ENCODE results near the gene DBT.
"Not testable (repeated sequence)": the region's sequence is repeated elsewhere in the genome, so short reads cannot be mapped to it uniquely, and the experiment has no call there.

DBT gene

DNA sequence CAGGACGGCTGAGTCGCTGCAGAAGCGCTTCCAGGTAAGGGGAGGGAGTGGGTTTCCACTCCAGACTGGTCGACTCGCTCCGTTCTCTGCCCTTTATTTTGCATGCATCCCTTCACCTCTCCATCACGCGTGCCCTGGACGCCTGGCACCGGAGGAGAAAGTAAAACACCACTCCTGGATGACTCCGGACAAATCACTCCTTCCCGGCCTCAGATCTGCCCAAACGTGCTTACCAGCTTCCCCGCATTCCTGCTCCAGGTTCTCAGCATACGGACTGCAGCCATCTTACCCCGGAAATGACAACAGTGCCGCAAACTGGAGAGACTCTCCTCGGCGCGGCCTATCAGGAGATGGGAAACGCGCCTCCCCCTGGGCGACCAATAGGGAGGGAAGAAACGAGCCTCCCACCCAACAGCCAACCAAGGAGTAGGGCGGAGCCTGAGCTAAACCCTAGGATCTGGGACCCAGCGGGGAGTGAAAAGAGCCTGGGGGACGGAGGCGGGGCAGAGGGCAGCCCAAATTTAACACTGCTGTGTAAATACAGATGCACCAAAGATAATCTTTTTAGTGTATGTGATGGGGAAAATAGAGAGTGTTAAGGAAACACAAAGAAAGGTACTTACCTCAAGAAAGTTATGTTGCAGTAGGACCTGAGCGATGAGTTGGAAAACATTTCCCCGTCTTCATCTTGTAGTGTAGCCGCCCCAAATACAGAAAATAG, at the start of gene DBT:
Gene DBT, minus strand, starts transcription at position 298 of the 721 bp plus-strand sequence. Its CDS starts 14 bp downstream, at position 284.
- peak; percentile 94 for DNase-seq

DNA sequence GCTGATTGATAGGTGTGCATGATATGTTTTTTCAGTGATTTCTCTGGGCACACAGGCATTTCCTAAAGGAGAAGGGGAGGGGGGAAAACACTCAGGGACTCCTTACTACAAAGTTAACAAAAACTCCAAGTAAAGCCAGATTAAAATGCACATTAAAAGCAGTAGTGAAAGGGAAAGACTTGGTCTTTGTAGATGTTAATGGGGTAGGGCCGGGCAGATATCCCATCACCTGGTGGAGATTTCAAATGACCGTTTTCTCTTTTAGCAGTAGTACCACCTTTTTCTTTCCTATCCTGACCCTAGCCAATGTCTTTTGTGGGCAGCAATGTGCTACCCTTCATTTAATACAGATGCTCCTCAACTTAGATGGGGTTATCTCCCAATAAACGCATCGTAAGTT, 48.9 kb upstream of the DBT start:
- no peak for DNase-seq

DNA sequence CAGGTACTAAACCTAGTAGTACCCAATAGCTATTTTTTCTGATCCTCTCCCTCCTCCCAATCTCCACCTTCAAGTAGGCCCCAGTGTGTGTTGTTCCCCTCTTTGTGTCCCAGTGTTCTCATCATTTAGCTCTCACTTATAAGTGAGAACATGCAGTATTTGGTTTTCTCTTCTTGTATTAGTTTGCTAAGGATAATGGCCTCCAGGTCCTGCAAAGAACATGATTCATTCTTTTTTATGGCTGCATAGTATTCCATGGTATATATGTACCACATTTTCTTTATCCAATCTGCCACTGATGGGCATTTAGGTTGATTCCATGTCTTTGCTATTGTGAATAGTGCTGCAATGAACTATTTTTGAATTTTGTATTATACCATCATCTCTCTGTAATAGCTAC, 47.4 kb upstream of the DBT start:
- DNase-seq, result not testable (repeated sequence)

DNA sequence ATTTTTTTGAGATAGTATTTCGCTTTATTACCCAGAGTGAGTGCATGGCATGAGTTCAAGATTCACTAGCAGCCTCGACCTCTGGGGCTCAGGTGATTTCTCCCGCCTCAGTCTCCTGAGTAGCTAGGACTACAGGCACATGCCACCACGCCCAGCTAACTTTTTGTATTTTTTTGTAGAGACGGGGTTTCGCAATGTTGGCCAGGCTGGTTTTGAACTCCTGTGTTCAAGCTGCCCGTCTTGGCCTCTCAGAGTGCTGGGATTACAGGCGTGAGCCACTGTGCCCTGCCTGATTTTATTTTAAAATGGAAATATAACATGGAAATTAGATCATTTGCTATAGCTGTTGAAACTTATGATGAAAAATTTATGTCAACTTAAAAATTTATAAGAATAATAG, 46.5 kb upstream of the DBT start:
- DNase-seq, result no peak

DNA sequence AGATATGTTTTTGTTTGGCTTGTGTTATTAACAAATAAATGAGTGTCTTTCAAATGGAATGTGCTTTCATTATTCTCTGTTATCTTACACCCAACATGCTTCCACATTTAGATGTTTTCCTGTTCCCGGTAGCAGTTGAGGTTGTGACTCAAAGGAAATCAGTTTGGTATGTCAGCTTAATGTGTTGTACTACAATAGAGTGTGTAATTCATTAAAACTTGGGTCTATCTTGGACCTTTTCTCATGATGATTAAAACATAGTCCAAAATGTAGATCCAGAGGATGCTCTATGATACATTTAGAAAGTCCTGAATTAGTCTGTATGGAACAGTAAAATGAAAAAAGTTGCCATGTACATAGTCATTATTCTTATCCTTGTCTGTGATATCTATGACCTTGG, 43.1 kb upstream of the DBT start:
- no peak for DNase-seq

DNA sequence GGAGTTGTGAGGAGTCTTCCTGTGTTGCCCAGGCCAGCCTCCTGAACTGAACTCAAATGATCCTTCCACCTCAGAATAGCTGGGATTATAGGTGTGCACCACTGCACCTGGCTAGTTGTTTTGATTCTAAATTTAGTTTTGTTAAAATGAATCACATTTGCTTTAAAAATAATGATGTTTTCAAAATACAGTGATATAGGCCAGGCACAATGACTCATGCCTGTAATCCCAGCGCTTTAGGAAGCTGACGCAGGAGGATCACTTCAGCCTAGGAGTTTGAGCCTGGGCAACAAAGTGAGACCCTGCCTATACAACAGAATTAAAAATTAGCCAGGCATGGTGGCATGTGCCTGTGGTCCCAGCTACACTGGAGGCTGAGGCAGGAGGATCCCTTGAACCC, 40.7 kb upstream of the DBT start:
- DNase-seq, result no peak

DNA sequence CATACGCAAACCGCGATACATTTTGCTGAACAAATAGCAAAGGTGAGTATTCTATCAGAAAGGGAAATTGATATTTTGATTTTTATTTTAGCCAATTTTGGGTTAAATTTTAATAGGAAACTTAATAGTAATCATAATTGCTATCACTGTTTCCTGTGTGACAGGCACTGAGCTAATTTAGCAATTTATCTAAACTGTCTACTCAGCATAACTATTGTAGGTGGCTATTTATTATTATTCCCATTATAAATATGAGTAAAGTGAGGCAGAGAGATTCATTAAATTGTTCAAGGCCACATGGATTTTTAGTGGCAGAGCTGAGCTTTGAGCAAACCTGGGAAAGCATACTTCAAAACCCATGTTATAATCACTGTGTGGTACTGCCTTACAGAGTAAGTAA, 37.5 kb upstream of the DBT start:
- DNase-seq, result no peak

DNA sequence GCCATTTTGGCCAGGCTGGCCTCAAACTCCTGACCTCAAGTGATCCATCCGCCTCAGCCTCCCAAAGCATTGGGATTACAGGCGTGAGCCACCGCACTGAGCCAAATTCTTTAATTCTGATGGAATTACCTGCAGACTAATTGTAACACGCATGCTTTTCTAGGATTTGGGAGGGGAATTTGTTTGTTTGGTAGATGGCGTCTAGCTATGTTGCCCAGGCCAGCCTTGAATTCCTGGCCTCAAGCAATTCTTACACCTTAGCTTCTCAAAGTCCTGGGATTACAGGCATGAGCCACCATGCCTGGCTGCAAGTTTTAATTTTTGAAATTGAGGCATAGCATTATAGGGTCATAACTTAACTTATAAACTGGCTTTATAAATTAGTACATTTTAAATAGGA, 35.0 kb upstream of the DBT start:
- no peak for DNase-seq

DNA sequence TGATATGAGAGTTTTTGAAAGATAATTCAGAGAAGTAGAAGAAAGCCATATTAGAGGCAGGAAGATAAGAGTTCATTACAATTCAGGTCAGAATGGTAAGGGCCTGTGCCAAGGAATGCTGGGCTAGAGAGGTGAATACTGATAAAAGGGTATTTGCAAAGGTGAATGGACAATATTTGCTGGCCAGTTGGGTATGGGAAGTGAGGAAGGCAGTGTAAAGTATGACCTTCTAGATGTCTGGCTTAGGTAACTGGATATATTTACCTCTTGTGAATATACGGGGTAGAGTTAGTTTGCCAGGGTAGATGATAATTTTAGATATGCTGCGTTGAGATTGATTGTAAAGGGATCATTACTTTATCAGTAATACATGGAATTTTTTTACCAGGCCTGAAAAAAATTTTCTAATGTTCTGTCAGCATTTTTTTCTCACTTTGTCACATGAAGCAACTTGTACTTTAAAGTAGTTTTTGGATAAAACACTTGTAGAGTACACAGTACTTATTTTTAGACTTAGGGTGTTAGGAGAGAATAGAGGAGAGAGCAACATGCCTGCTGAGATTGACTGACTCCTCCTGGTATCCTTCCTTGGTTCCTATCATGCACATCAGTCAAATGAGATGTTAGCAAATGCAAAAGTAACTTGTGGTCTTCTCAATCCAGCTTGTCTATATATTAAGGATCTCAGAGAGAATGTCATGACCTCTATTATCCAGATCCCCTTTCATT, 30.5 kb upstream of the DBT start:
- no peak for DNase-seq

DNA sequence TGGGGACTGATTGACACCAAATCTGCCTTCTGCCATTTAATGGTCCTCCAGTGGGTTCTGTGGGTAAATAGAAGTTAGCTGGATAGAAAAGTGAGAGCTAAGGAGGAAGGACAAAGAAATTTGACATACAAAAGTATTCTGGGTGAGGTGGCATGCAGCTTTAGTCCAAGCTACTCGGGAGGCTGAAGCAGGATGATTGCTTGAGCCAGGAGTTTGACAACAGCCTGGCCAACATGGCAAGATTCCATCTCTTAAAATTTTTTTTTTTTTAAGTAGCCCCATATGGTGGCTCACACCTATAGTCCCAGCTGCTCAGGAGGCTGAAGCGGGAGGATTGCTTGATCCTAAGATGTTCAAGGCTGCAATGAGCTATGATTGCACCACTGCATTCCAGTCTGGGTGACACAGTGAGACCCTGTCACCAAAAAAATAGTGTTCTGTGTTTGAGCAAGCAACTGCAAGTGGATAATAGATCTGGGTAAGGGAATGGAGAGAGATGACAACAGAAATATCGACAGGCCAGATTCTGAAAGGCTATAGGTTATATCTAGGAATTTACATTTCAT, 29.8 kb upstream of the DBT start:
- no peak for DNase-seq

DNA sequence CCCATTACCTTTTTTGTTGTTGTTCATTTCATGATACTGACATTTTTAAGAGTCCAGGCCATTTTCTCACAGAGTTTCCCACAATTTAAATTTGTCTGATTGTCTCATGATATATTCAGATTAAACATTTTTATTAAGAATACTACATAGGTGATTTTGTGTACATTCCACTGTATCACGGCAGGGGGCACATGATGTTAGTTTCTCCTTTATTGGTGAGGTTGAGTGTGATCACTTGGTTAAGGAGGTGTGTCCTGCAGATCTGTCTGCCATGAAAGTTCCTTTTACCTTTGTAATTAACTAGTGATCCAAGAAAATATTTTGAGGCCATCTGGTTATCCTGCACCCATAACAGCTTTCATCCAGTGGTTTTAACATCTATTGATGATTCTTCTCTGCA, 28.2 kb upstream of the DBT start:
- no peak for DNase-seq

DNA sequence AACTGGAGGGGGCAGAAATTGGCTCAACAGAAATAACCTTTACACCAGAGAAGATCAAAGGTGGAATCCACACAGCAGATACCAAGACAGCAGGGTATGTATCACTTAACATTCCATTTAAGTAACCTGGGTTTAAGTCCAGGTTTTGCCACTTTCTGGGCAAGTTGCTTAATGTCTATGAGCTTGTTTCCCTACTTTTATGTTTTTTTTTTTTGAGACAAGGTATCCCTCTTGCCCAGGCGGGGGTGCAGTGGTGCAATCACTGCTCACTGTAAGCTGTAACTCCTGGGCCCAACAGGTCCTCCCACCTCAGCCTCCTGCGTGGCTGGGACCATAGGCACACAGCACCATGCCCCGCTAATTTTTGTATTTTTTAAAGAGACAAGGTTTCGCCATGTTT, 18.6 kb upstream of the DBT start:
- DNase-seq, result no peak

DNA sequence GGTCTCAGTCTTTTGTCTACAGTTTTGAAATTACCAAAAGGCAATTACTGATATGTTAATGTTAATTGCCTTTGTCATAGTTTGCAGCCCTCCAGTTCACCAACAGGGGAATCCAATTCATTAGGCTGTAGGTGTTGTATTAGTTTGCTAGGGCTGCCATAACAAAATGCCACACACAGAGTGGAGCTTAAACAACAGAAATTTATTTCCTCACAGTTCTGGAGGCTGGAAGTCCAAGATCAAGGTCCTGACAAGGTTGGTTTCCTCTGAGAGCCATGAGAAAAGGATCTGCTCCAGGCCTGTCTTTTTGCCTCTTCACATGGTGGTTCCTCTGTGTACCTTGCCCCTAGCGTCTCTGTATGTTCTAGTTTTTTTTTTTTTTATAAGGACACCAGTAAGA, 17.6 kb upstream of the DBT start:
- no peak for DNase-seq

DNA sequence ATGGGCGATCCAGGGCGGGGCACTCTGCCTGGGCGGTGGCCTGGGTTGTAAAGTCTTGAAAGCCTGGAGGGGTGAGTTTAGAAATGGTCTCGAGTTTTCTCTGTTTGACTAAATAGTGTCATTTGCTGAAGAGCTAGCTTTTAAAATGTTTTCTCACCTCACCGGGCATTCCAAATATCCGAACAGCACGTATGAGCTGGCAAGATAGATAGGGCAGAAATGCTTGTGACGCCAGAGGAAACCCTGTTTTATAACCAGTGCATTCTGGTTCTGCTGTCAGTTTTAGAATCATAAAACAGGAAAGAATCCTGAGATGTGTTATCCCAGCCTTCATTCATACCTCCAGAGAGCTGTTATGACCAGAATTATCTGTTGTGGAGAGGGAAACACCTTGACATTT, 17.1 kb upstream of the DBT start:
- DNase-seq, result no peak

DNA sequence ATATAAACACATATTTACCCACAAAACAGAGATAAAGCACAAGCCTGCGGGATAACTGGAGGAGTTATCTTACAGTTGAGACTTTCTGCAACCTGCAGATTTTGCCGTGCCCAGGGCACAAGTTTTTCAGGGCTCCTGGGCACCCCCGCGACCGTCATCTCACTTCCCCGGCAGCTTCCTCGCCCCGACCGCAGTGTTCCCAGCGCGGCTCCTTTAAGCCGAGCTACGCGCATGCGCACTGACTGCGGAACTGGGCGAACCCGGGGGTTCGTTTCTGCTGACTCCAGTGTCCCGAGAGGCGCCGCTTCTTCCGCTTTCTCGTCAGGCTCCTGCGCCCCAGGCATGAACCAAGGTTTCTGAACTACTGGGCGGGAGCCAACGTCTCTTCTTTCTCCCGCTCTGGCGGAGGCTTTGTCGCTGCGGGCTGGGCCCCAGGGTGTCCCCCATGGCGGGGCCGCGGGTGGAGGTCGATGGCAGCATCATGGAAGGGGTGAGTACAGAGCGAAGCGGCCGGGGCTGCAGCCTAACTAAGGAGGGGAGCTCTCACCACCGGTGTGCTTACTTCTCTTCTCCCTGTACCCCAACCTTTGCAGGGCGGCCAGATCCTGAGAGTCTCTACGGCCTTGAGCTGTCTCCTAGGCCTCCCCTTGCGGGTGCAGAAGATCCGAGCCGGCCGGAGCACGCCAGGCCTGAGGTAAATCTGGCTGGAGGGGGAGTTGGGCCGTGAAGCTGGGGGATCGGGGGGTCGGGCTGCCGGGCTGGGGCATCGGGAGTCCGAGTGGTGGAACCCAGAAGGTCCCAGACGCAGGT, 16.5 kb upstream of the DBT start, which contains the start of gene RTCA:
Gene RTCA, plus strand, starts transcription at position 286 of the 810 bp plus-strand sequence. Its CDS starts 160 bp downstream, at position 446.
- DNase-seq, result peak; percentile 89

DNA sequence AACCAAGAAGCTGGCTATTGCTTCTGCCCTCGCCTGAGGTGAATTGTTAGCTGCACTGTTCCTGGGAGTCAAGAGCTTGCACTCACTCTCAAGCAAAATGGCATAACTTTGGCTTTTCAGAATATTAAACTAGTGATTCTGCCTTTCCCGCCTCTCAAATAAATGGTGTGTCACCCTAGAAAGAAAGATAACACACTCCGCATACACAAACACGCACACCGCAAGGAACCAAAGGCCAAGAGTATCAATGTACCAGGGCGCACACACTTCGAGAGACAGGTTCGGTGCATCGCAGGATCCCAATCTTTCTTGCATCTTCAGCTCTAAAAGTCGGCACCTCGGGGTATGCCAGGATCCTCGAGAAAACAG, 15.9 kb upstream of the DBT start:
- DNase-seq, result peak; percentile 23

DNA sequence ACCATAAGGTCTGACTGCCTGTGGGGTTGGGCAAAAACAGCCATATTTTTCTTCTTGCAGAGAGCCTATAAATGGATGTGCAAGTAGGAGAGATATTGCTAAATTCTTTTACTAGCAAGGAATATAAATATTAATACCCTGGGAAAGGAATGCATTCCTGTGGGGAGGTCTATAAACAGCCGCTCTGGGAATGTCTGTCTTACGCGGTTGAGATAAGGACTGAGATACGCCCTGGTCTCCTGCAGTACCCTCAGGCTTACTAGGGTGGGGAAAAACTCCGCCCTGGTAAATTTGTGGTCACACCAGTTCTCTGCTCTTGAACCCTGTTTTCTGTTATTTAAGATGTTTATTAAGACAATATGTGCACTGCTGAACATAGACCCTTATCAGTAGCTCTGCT, 14.4 kb upstream of the DBT start:
- not testable (repeated sequence) for DNase-seq

DNA sequence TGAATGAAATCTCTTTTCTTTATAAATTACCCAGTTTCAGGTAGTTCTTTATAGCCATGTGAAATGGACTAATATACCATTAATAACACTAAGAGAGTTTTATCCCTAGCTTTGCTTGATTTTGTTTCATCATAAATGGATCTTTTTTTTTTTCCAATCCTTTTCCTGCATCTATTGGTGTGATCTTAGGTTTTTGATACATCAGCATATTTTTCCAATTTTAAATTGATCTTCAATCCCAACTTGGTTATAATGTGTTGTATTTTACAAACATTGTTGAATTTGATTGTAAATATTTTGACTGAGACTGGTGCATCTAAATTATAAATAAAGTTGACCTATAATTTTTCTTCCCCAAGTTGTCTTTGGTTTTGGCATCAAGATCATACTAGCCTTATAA, 12.1 kb upstream of the DBT start:
- DNase-seq, result no peak

DNA sequence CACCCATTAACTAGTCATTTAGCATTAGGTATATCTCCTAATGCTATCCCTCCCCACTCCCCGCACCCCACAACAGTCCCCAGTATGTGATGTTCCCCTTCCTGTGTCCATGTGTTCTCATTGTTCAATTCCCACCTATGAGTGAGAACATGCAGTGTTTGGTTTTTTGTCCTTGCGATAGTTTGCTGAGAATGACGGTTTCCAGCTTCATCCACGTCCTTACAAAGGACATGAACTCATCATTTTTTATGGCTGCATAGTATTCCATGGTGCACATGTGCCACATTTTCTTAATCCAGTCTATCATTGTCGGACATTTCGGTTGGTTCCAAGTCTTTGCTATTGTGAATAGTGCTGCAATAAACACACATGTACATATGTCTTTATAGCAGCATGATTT, 8.8 kb upstream of the DBT start:
- not testable (repeated sequence) for DNase-seq

DNA sequence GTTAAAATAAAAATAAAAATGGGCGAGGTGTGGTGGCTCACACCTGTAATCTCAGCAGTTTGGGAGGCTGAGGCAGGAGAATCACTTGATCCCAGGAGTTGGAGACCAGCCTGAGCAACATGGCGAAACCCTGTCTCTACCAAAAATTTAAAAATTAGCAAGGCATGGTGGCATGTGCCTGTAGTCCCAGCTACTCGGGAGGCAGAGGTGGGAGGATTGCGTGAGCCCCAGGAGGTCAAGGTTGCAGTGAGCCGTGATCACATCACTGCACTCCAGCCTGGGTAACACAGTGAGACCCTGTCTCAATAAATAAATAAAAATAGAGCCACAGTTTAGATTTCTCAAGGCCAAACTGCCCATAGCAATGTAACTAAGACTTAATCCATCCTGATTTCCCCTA, 6.6 kb upstream of the DBT start:
- DNase-seq, result not testable (repeated sequence)

DNA sequence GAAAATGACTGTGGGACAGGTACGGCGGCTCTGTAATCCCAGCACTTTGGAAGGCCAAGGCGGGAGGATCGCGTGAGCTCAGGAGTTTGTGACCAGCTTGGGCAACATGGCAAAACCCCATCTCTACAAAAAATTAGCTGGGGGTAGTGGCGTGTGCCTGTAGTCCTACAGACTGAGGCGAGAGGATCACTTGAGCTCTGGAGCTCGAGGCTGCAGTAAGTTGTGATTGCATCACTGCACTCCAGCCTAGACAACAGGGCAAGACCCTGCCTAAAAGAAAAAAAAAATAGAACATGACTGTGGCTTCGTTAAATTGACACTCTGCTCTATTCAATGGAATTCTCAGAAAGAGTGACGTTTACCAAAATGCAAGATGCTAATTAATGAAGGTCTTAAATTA, 3.9 kb upstream of the DBT start:
- no peak for DNase-seq

DNA sequence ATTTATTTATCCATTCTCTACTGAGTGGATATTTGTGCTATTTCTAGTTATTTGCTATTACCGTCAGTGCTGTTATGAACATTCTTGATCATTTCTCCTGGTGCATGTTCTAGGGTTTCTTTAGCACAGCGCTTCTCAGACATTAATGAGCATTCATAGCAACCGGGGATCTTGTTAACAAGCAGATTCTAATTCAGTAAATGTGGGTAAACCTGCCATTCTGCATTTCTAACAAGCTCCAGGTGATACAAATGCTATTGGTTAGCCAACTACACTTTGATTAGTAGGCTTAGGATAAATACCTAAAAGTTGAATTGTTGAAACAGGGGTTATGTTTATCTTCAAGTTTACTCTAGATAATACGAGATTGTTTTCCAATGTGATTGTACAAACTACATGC, 3.3 kb upstream of the DBT start:
- DNase-seq, result no peak

DNA sequence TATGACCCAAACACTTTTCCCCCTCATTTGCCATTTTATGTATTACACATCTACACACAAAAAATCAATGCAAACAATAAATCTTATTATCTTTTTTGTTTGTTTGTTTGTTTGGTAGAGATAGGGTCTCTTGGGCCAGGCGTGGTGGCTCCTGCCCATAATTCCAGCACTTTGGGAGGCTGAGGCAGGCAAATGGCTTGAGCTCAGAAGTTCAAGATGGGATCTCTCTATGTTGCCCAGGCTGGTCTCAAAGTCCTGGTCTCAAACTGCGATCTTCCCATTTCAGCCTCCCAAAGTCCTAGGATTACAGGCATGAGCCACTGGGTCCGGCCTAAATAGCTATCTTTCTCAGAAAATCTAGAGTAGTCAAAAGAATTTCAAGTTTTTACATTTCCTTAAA, 1.2 kb upstream of the DBT start:
- DNase-seq, result no peak

DNA sequence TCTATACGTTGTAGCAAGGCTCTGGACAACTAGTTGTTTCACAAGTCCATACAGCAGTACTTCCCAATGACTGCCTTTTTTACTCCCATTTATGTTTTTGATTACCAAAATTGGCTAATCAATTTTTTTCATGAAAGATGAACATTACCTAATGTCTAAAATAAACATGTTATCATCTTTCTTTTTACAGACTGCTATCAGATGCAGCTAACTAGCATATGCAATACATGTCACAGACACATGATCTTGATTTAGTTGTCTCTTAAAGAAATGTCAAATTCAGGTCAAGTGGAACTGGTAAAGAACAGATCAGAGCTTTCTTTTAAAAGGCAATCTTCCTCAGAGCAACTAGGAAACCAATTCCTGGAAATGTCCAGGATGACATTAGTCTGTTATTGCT, 630 bp upstream of the DBT start:
- no peak for DNase-seq
